Measurements from ENCODE around the gene NDE1. TPM values are rescaled to one million over a fixed set of nuclear protein-coding genes. Genes with fewer than 3 reads are reported as not detected.

The NDE1 gene
- total and polyA plus RNA-seq, 9 of the 15 experiments (the other 6 are each of a cell fraction or from before 2014, with no cell fraction given), result 3.1 to 59.9 (median 30.0) TPM

DNA sequence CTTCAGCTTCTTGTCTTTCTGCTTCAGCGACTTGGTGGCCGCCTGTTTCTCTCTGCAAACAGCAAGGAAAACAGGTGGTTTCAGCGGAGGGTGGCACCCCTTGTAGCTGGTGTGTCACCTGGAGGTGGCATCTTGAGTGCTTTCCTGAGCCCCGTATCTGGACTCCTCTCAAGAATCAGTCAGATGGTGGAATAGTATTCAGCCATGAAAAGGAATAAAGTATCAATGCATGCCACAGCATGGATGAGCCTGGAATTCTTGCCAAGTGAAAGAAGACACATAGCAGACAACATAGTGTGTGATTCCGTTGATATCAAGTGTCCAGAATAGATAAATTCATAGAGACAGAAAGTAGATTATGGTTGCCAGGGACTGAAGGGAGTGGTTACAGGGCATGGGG is 65.2 kb downstream of the NDE1 start:
- Histone ChIP-seq H3K4me2 (ENCODE audit: insufficient read depth, low read length) (no peak overlapping the region), H3K9ac (ENCODE audit: insufficient read depth in 1 of 2, low read depth in 2 of 2, low read length in 2 of 2) (no peak overlapping the region), H3K27ac (ENCODE audit: extremely low read depth, low read depth, low read length) (no peak overlapping the region), H3K4me3 (no peak overlapping the region), H3K27me3 (ENCODE audit: control insufficient read depth in 2 of 2, insufficient read depth in 2 of 2, low read length in 2 of 2) (no peaks in the 10 kb centered on the region), H3K36me3 (ENCODE audit: control insufficient read depth, insufficient read depth, low read length) (peaks cover 7% of the 10 kb centered on the region; the same call in 2 of the 3 replicates), H2AFZ (ENCODE audit: low read depth, low read length) (no peak overlapping the region), H4K20me1 (replicated peaks; ENCODE audit: control insufficient read depth, insufficient read depth, low read length) (no peaks in the 10 kb centered on the region), H3K9me1 (ENCODE audit: control insufficient read depth, insufficient read depth, low read length) (peaks cover 2% of the 10 kb centered on the region), H3K79me2 (ENCODE audit: control insufficient read depth, insufficient read depth, low read length) (no peaks in the 10 kb centered on the region), H3K4me1 (replicated peaks in 1 of 2; ENCODE audit: control insufficient read depth in 2 of 2, insufficient read depth in 2 of 2, low read length in 2 of 2) (no peaks in the 10 kb centered on the region), H3K9me3 (replicated peaks; ENCODE audit: control insufficient read depth, insufficient read depth, low read depth, low read length) (no peaks in the 10 kb centered on the region)
- WGBS (ENCODE audit: insufficient coverage, low coverage, missing lambda C conversion rate), result 64% methylated on average over 5 of the region's 5 CpGs
- FAIRE-seq, result no peak
- DNase-seq (ENCODE audit: extremely low read depth in 1 of 4, low spot score in 3 of 4), result no peak
- CTCF ChIA-PET (ENCODE audit: low intra/inter-chr PET ratio), result no interaction called here
- TF ChIP-seq MXI1 (IDR thresholded peaks at IDR 0.05; ENCODE audit: low read depth, low read length) (no peak), ZNF146 (CRISPR knock-in tag; IDR thresholded peaks at IDR 0.05; ENCODE audit: unreplicated experiment) (peak; percentile 89), HDAC1 (IDR thresholded peaks at IDR 0.05) (no peak), RBM25 (IDR thresholded peaks at IDR 0.05; ENCODE audit: low read depth, low read length, severe bottlenecking) (peak; percentile 46), ZBTB8A (IDR thresholded peaks at IDR 0.05; ENCODE audit: partially characterized antibody) (no peak)
- no peak for ATAC-seq
- in situ Hi-C loops (cut with MboI) (no loop called here), intact Hi-C loops (cut with micrococcal nuclease) (no loop called here)
- BruUV-seq (replicated peaks), result no TSS peak
- POLR2A ChIA-PET, result no interaction called here

DNA sequence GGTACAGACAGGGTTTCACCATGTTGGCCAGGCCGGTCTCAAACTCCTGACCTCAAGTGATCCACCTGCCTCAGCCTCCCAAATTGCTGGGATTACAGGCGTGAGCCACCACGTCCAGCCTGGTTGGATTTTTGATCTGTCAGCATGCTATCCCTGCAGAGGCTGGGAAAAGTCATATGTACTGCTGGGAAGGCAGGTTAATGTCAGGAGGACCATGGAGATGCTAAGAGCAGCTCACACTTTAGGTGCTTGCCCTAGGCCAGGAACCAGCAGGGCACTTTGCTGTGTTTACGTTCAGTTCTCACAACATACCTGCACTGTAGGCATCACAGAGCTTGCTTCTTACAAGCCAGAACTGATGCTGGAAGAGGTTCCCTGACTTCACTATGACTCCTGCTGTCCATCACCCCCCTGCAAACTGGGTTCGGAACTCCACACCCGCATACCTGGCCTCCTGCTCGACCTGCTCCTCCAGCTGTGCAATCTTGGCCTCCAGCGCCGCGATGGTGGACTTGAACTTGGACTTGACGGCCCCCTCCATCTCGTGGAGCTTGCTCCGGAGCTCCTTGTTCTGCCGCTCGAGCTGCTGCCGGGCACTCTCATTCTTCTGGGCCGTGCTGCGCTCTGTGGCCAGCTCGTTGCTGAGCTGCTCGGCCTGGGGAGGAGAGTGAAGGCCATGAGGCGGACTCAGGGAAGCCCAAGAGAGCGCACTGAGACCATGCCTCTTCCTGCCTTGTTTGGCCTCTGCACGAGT is 66.8 kb downstream of the NDE1 start:
- H4K20me1 ChIP-seq (replicated peaks; ENCODE audit: control insufficient read depth, insufficient read depth, low read length), result no peaks in the 10 kb centered on the region
- H3K9me1 ChIP-seq (ENCODE audit: control insufficient read depth, insufficient read depth, low read length), result peaks cover 2% of the 10 kb centered on the region
- no TSS peak for BruUV-seq (replicated peaks)
- H3K27me3 ChIP-seq (ENCODE audit: control insufficient read depth in 2 of 2, insufficient read depth in 2 of 2, low read length in 2 of 2), result no peaks in the 10 kb centered on the region
- H3K4me3 ChIP-seq, result no peak overlapping the region
- no peak overlapping the region for H3K4me2 ChIP-seq (ENCODE audit: insufficient read depth, low read length)
- FAIRE-seq, result no peak
- no peak for TF ChIP-seq SP1 (CRISPR knock-in tag; IDR thresholded peaks at IDR 0.05)
- peak; percentile 38; the same call in 1 of the 2 replicates for TF ChIP-seq POLR2G (IDR thresholded peaks at IDR 0.05; ENCODE audit: low read depth, low read length)
- H3K9me3 ChIP-seq (replicated peaks; ENCODE audit: control insufficient read depth, insufficient read depth, low read depth, low read length), result no peaks in the 10 kb centered on the region
- 78% methylated on average over 23 of the region's 23 CpGs for WGBS (ENCODE audit: insufficient coverage, low coverage, missing lambda C conversion rate)
- in situ Hi-C loops (cut with MboI) (no loop called here), intact Hi-C loops (cut with micrococcal nuclease) (no loop called here)
- H3K79me2 ChIP-seq (ENCODE audit: control insufficient read depth, insufficient read depth, low read length), result no peaks in the 10 kb centered on the region
- no peak overlapping the region; a peak in 1 of 4 replicates for H3K9ac ChIP-seq (ENCODE audit: insufficient read depth in 1 of 2, low read depth in 2 of 2, low read length in 2 of 2)
- DNase-seq (ENCODE audit: extremely low read depth in 1 of 4, low spot score in 3 of 4), result no peak
- H3K4me1 ChIP-seq (replicated peaks in 1 of 2; ENCODE audit: control insufficient read depth in 2 of 2, insufficient read depth in 2 of 2, low read length in 2 of 2), result no peaks in the 10 kb centered on the region
- ChIA-PET POLR2A (interaction anchor here (0.6 to 1.5 kb wide), 5 partner anchors 10 to 1578 kb away, joined by 3 to 4 read pairs (median 3); no protein-coding TSS in a partner anchor), CTCF (ENCODE audit: low intra/inter-chr PET ratio) (no interaction called here)
- no peak overlapping the region for H3K27ac ChIP-seq (ENCODE audit: extremely low read depth, low read depth, low read length)
- no peak overlapping the region for H2AFZ ChIP-seq (ENCODE audit: low read depth, low read length)
- H3K36me3 ChIP-seq (ENCODE audit: control insufficient read depth, insufficient read depth, low read length), result peaks cover 9% of the 10 kb centered on the region; the same call in 2 of the 3 replicates
- ATAC-seq, result no peak
